OCI-LY1 (cell line): ENCODE measurements around the gene LRTM2.

ENCODE experiments used
- H2AFZ ChIP-seq: fragments of 200-600 bp; sonication (generic), shearing (Covaris generic); 2 replicates; pipeline ENCODE4 v1.6.0; 2014; ENCODE audit warnings: antibody characterized with exemption, mild to moderate bottlenecking, low read length
- H3F3A ChIP-seq: fragments of 200-600 bp; sonication (generic), shearing (Covaris generic); 2 replicates; pipeline ENCODE4 v1.6.0; 2014; ENCODE audit warnings: mild to moderate bottlenecking, antibody characterized with exemption, low read length, moderate library complexity; ENCODE audit not compliant: insufficient read depth
- H3K27ac ChIP-seq: fragments of 200-600 bp; sonication (generic); 2 replicates; pipeline ENCODE4 v1.5.1; 2014; ENCODE audit warnings: low read length, mixed run types, mild to moderate bottlenecking, low read depth; ENCODE audit not compliant: poor library complexity, severe bottlenecking
- H3K27me3 ChIP-seq: fragments of 200-600 bp; sonication (generic); 2 replicates; pipeline ENCODE4 v1.6.0; 2014; ENCODE audit warnings: antibody characterized with exemption, mild to moderate bottlenecking, low read length, moderate library complexity; ENCODE audit not compliant: insufficient read depth
- H3K36me3 ChIP-seq: fragments of 200-600 bp; sonication (generic); 2 replicates; pipeline ENCODE4 v1.6.1; 2014; ENCODE audit warnings: mild to moderate bottlenecking, antibody characterized with exemption, low read length, moderate library complexity, mixed read lengths; ENCODE audit not compliant: insufficient read depth
- H3K4me1 ChIP-seq: fragments of 200-600 bp; sonication (generic); 2 replicates; pipeline ENCODE4 v1.5.1; 2014; ENCODE audit warnings: mild to moderate bottlenecking, low read length, moderate library complexity; ENCODE audit not compliant: insufficient read depth, severe bottlenecking
- H3K4me2 ChIP-seq: fragments of 200-600 bp; sonication (generic), shearing (Covaris generic); 2 replicates; pipeline ENCODE4 v1.6.1; 2014; ENCODE audit warnings: low read length
- H3K4me3 ChIP-seq: fragments of 200-600 bp; sonication (generic); 2 replicates; pipeline ENCODE4 v1.5.1; 2014; ENCODE audit warnings: low read length, low read depth, mild to moderate bottlenecking, mixed read lengths; ENCODE audit not compliant: poor library complexity, severe bottlenecking
- H3K79me2 ChIP-seq: fragments of 200-600 bp; shearing (Covaris generic); 2 replicates; pipeline ENCODE4 v1.6.1; 2016; ENCODE audit warnings: mixed run types, low read length, mixed read lengths; ENCODE audit not compliant: insufficient read depth
- H3K9ac ChIP-seq: fragments of 200-600 bp; sonication (generic), shearing (Covaris generic); 2 replicates; pipeline ENCODE4 v1.6.1; 2014; ENCODE audit warnings: mild to moderate bottlenecking, low read length, mixed read lengths
- H3K9me2 ChIP-seq: fragments of 200-600 bp; sonication (generic), shearing (Covaris generic); 2 replicates; pipeline ENCODE4 v1.6.1; 2014; ENCODE audit warnings: low read depth, mild to moderate bottlenecking, low read length, mixed read lengths
- H3K9me3 ChIP-seq: fragments of 200-600 bp; shearing (Covaris generic); 2 replicates; pipeline ENCODE4 v1.6.1; 2014; ENCODE audit warnings: low read length, mixed read lengths
- H4K20me1 ChIP-seq: fragments of 200-600 bp; sonication (generic), shearing (Covaris generic); 2 replicates; pipeline ENCODE4 v1.6.0; 2016; ENCODE audit warnings: mild to moderate bottlenecking, low read length; ENCODE audit not compliant: insufficient read depth
- EZH2 ChIP-seq: fragments of 200-600 bp; sonication (generic), shearing (Covaris generic); IDR thresholded peaks from 2 replicates; pipeline ENCODE4 v1.8.0; 2017; ENCODE audit warnings: borderline replicate concordance, mixed run types, mild to moderate bottlenecking, antibody characterized with exemption, low read length, moderate library complexity, mixed read lengths
- TF ChIP-seq, protein P1 (sequence below): fragments of 200-600 bp; sonication (generic), shearing (Covaris generic); IDR thresholded peaks from 2 replicates; pipeline ENCODE4 v1.5.1; 2017; ENCODE audit warnings: mild to moderate bottlenecking, antibody characterized with exemption, low read length, moderate library complexity, mixed read lengths

The LRTM2 gene

DNA sequence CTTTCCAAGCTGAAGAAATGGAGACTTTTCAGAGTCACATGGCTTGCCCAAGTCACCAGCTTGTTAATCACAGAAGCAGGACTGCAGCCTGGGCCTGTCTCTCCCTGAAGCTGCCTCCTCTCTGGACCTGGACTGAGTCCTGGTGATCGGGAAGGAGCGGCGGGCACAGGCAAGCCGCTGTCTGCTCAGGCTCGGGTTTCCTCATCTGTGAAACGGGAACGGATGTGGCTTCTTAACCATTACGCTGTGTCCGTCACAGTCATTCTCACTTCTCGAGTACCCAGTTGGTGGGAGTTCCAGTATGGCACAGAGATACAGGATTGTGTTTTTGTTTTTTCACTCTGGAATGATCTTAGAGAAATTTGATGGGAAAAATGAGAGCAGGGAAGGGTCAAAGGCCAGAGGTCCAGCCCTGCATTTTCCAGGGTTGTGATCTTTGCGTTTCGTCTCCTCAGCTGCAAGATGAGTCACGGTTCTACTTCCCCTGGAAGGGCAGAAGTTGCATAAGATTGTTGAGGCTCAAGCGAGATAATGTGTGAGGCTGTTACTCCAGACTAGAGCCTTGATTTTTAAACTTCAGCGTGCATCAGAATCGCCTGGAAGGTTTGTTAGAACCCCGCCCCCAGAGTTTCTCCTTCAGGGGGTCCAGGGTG lies 7.6 kb upstream of the LRTM2 start:
- Histone ChIP-seq H3K27ac (no peak overlapping the region), H3K4me2 (no peak overlapping the region), H3K9me3 (no peaks in the 10 kb centered on the region), H2AFZ (no peak overlapping the region), H3K9ac (no peak overlapping the region), H3K4me1 (peaks cover 4% of the 10 kb centered on the region), H3F3A (no peaks in the 10 kb centered on the region), H3K4me3 (no peak overlapping the region), H3K36me3 (no peaks in the 10 kb centered on the region), H4K20me1 (no peaks in the 10 kb centered on the region), H3K27me3 (peaks cover 19% of the 10 kb centered on the region; the same call in 1 of the 2 replicates), H3K79me2 (no peaks in the 10 kb centered on the region), H3K9me2 (no peaks in the 10 kb centered on the region)
- TF ChIP-seq, protein P1, sequence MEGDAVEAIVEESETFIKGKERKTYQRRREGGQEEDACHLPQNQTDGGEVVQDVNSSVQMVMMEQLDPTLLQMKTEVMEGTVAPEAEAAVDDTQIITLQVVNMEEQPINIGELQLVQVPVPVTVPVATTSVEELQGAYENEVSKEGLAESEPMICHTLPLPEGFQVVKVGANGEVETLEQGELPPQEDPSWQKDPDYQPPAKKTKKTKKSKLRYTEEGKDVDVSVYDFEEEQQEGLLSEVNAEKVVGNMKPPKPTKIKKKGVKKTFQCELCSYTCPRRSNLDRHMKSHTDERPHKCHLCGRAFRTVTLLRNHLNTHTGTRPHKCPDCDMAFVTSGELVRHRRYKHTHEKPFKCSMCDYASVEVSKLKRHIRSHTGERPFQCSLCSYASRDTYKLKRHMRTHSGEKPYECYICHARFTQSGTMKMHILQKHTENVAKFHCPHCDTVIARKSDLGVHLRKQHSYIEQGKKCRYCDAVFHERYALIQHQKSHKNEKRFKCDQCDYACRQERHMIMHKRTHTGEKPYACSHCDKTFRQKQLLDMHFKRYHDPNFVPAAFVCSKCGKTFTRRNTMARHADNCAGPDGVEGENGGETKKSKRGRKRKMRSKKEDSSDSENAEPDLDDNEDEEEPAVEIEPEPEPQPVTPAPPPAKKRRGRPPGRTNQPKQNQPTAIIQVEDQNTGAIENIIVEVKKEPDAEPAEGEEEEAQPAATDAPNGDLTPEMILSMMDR, result no peak
- TF ChIP-seq EZH2, result no peak

DNA sequence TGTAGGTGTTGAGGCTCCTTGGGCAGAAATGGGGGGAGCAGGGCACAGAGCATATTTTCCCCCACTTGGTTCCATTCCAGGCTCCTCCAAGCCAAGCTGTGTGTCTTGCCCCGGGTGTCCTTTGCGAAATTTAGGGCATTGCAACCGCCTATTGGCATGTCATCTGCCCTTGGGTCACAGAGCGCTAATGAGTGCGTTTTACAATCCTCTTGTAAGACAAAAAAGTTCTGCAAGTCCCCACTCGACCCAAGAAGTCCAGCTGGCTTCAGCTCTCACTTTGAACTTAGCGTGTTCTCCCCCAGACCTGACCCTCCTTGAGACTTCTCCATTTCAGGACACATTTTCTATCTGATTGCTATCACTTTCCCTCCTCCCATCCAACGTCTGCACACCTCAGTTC lies 6.1 kb upstream of the LRTM2 start:
- Histone ChIP-seq H3K27me3 (peaks cover 23% of the 10 kb centered on the region; the same call in 1 of the 2 replicates), H3K4me2 (no peak overlapping the region)

DNA sequence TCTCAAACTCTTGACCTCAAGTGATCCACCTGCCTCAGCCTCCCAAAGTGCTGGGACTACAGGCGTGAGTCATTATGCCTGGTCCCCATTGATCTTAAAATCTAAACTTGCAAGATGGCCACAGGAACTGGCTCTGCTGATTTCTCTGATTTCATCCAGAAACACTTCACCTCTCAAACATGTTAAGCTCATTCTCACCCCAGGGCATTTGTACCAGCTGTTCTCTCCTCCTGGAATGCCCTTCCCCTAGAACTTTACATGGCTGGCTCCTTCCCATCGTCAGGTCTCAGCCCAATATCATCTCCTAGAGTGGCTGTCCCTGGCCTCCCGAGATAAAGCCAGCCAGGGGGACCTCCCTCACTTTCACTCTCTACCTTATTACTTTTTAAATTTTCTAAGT lies 5.3 kb upstream of the LRTM2 start:
- H3K27ac ChIP-seq, result no peak overlapping the region
- H3K9ac ChIP-seq, result no peak overlapping the region
- no peak overlapping the region for H3K4me2 ChIP-seq
- peaks cover 24% of the 10 kb centered on the region; the same call in 1 of the 2 replicates for H3K27me3 ChIP-seq
- H2AFZ ChIP-seq, result no peak overlapping the region
- H4K20me1 ChIP-seq, result no peaks in the 10 kb centered on the region
- H3K9me2 ChIP-seq, result no peaks in the 10 kb centered on the region
- H3K36me3 ChIP-seq, result no peaks in the 10 kb centered on the region
- no peaks in the 10 kb centered on the region for H3K79me2 ChIP-seq
- H3F3A ChIP-seq, result no peaks in the 10 kb centered on the region
- TF ChIP-seq, protein P1, result no peak
- TF ChIP-seq EZH2, result no peak
- H3K4me1 ChIP-seq, result peaks cover 4% of the 10 kb centered on the region
- H3K9me3 ChIP-seq, result no peaks in the 10 kb centered on the region
- H3K4me3 ChIP-seq, result no peak overlapping the region

More for the DNA sequence above, 6.1 kb upstream of the LRTM2 start:
- no peaks in the 10 kb centered on the region for H3K79me2 ChIP-seq
- H3K9me2 ChIP-seq, result no peaks in the 10 kb centered on the region
- H3F3A ChIP-seq, result no peaks in the 10 kb centered on the region
- H4K20me1 ChIP-seq, result no peaks in the 10 kb centered on the region
- peaks cover 4% of the 10 kb centered on the region for H3K4me1 ChIP-seq
- H3K9me3 ChIP-seq, result no peaks in the 10 kb centered on the region
- no peak overlapping the region for H3K9ac ChIP-seq
- no peaks in the 10 kb centered on the region for H3K36me3 ChIP-seq
- TF ChIP-seq, protein P1, result no peak
- no peak for TF ChIP-seq EZH2
- H3K4me3 ChIP-seq, result no peak overlapping the region
- no peak overlapping the region for H3K27ac ChIP-seq
- H2AFZ ChIP-seq, result no peak overlapping the region
